Measurements from ENCODE around the gene C16orf74.

C16orf74 gene

GRCh38 chr16:85730186-85730465, 20.8 kb downstream of the C16orf74 start:
- no peak overlapping the region for H3K27ac ChIP-seq (ENCODE audit: low read depth, low read length)
- H3K4me1 ChIP-seq (ENCODE audit: control insufficient read depth, insufficient read depth, low read length, unreplicated experiment): no peaks in the 10 kb centered on the region
- peaks cover 5% of the 10 kb centered on the region; the same call in 1 of the 2 replicates for H3K36me3 ChIP-seq (ENCODE audit: insufficient read depth, low read length)
- H3K27me3 ChIP-seq (ENCODE audit: insufficient read depth, low read length): no peaks in the 10 kb centered on the region
- H2AFZ ChIP-seq (ENCODE audit: low read length, unreplicated experiment): no peak overlapping the region
- peaks cover 6% of the 10 kb centered on the region for H3K79me2 ChIP-seq (ENCODE audit: control insufficient read depth, insufficient read depth, low read length, unreplicated experiment)
- no peak overlapping the region for H3K4me3 ChIP-seq (ENCODE audit: low read depth, low read length)

GRCh38 chr16:85729452-85730185, 21.3 kb downstream of the C16orf74 start:
- Histone ChIP-seq H3K79me2 (ENCODE audit: control insufficient read depth, insufficient read depth, low read length, unreplicated experiment) (peaks cover 6% of the 10 kb centered on the region), H3K36me3 (ENCODE audit: insufficient read depth, low read length) (peaks cover 5% of the 10 kb centered on the region; the same call in 1 of the 2 replicates), H3K27ac (ENCODE audit: low read depth, low read length) (no peak overlapping the region), H3K27me3 (ENCODE audit: insufficient read depth, low read length) (no peaks in the 10 kb centered on the region), H3K4me3 (ENCODE audit: low read depth, low read length) (no peak overlapping the region), H2AFZ (ENCODE audit: low read length, unreplicated experiment) (no peak overlapping the region), H3K4me1 (ENCODE audit: control insufficient read depth, insufficient read depth, low read length, unreplicated experiment) (no peaks in the 10 kb centered on the region)

GRCh38 chr16:85728879-85729278, 22.0 kb downstream of the C16orf74 start:
- no peaks in the 10 kb centered on the region for H3K4me1 ChIP-seq (ENCODE audit: control insufficient read depth, insufficient read depth, low read length, unreplicated experiment)
- peaks cover 6% of the 10 kb centered on the region for H3K79me2 ChIP-seq (ENCODE audit: control insufficient read depth, insufficient read depth, low read length, unreplicated experiment)
- H2AFZ ChIP-seq (ENCODE audit: low read length, unreplicated experiment): no peak overlapping the region
- H3K4me3 ChIP-seq (ENCODE audit: low read depth, low read length): no peak overlapping the region
- peaks cover 5% of the 10 kb centered on the region; the same call in 1 of the 2 replicates for H3K36me3 ChIP-seq (ENCODE audit: insufficient read depth, low read length)
- H3K27ac ChIP-seq (ENCODE audit: low read depth, low read length): no peak overlapping the region
- no peaks in the 10 kb centered on the region for H3K27me3 ChIP-seq (ENCODE audit: insufficient read depth, low read length)

- Histone ChIP-seq H3K4me3 (ENCODE audit: low read depth, low read length) (no peak overlapping the region), H3K4me1 (ENCODE audit: control insufficient read depth, insufficient read depth, low read length, unreplicated experiment) (peaks cover 4% of the 10 kb centered on the region), H3K36me3 (ENCODE audit: insufficient read depth, low read length) (peaks cover 5% of the 10 kb centered on the region; the same call in 1 of the 2 replicates)
These were observed 26.0 kb downstream of the C16orf74 start for GRCh38 chr16:85724936-85725335.

GRCh38 chr16:85724126-85724879, 26.6 kb downstream of the C16orf74 start:
- Histone ChIP-seq H3K4me1 (ENCODE audit: control insufficient read depth, insufficient read depth, low read length, unreplicated experiment) (peaks cover 4% of the 10 kb centered on the region), H3K4me3 (ENCODE audit: low read depth, low read length) (no peak overlapping the region), H2AFZ (ENCODE audit: low read length, unreplicated experiment) (no peak overlapping the region), H3K36me3 (ENCODE audit: insufficient read depth, low read length) (peaks cover 5% of the 10 kb centered on the region; the same call in 1 of the 2 replicates), H3K79me2 (ENCODE audit: control insufficient read depth, insufficient read depth, low read length, unreplicated experiment) (peaks cover 6% of the 10 kb centered on the region), H3K27ac (ENCODE audit: low read depth, low read length) (no peak overlapping the region), H3K27me3 (ENCODE audit: insufficient read depth, low read length) (no peaks in the 10 kb centered on the region)

More at GRCh38 chr16:85724936-85725335, 26.0 kb downstream of the C16orf74 start:
- Histone ChIP-seq H2AFZ (ENCODE audit: low read length, unreplicated experiment) (no peak overlapping the region), H3K27ac (ENCODE audit: low read depth, low read length) (no peak overlapping the region), H3K27me3 (ENCODE audit: insufficient read depth, low read length) (no peaks in the 10 kb centered on the region), H3K79me2 (ENCODE audit: control insufficient read depth, insufficient read depth, low read length, unreplicated experiment) (peaks cover 6% of the 10 kb centered on the region)

GRCh38 chr16:85722128-85722893, 28.6 kb downstream of the C16orf74 start:
- H2AFZ ChIP-seq (ENCODE audit: low read length, unreplicated experiment): no peak overlapping the region
- no peak overlapping the region for H3K27ac ChIP-seq (ENCODE audit: low read depth, low read length)
- H3K36me3 ChIP-seq (ENCODE audit: insufficient read depth, low read length): peaks cover 5% of the 10 kb centered on the region; the same call in 1 of the 2 replicates
- H3K27me3 ChIP-seq (ENCODE audit: insufficient read depth, low read length): no peaks in the 10 kb centered on the region
- peaks cover 4% of the 10 kb centered on the region for H3K4me1 ChIP-seq (ENCODE audit: control insufficient read depth, insufficient read depth, low read length, unreplicated experiment)
- H3K79me2 ChIP-seq (ENCODE audit: control insufficient read depth, insufficient read depth, low read length, unreplicated experiment): no peaks in the 10 kb centered on the region
- no peak overlapping the region for H3K4me3 ChIP-seq (ENCODE audit: low read depth, low read length)

GRCh38 chr16:85720302-85720637, 30.6 kb downstream of the C16orf74 start:
- Histone ChIP-seq H2AFZ (ENCODE audit: low read length, unreplicated experiment) (no peak overlapping the region), H3K36me3 (ENCODE audit: insufficient read depth, low read length) (no peaks in the 10 kb centered on the region), H3K79me2 (ENCODE audit: control insufficient read depth, insufficient read depth, low read length, unreplicated experiment) (no peaks in the 10 kb centered on the region), H3K4me3 (ENCODE audit: low read depth, low read length) (no peak overlapping the region), H3K4me1 (ENCODE audit: control insufficient read depth, insufficient read depth, low read length, unreplicated experiment) (peaks cover 4% of the 10 kb centered on the region), H3K27ac (ENCODE audit: low read depth, low read length) (no peak overlapping the region), H3K27me3 (ENCODE audit: insufficient read depth, low read length) (no peaks in the 10 kb centered on the region)

GRCh38 chr16:85719605-85720301, 31.1 kb downstream of the C16orf74 start:
- no peak overlapping the region for H3K4me3 ChIP-seq (ENCODE audit: low read depth, low read length)
- no peaks in the 10 kb centered on the region for H3K79me2 ChIP-seq (ENCODE audit: control insufficient read depth, insufficient read depth, low read length, unreplicated experiment)
- no peak overlapping the region for H3K27ac ChIP-seq (ENCODE audit: low read depth, low read length)
- peaks cover 4% of the 10 kb centered on the region for H3K4me1 ChIP-seq (ENCODE audit: control insufficient read depth, insufficient read depth, low read length, unreplicated experiment)
- no peaks in the 10 kb centered on the region for H3K27me3 ChIP-seq (ENCODE audit: insufficient read depth, low read length)
- no peaks in the 10 kb centered on the region for H3K36me3 ChIP-seq (ENCODE audit: insufficient read depth, low read length)
- no peak overlapping the region for H2AFZ ChIP-seq (ENCODE audit: low read length, unreplicated experiment)

- Histone ChIP-seq H3K4me1 (ENCODE audit: control insufficient read depth, insufficient read depth, low read length, unreplicated experiment) (peaks cover 4% of the 10 kb centered on the region), H3K27ac (ENCODE audit: low read depth, low read length) (no peak overlapping the region), H3K27me3 (ENCODE audit: insufficient read depth, low read length) (no peaks in the 10 kb centered on the region), H3K79me2 (ENCODE audit: control insufficient read depth, insufficient read depth, low read length, unreplicated experiment) (no peaks in the 10 kb centered on the region), H3K4me3 (ENCODE audit: low read depth, low read length) (no peak overlapping the region), H2AFZ (ENCODE audit: low read length, unreplicated experiment) (no peak overlapping the region), H3K36me3 (ENCODE audit: insufficient read depth, low read length) (no peaks in the 10 kb centered on the region)
These were observed 32.2 kb downstream of the C16orf74 start for GRCh38 chr16:85718682-85719081.

GRCh38 chr16:85718153-85718477, 32.8 kb downstream of the C16orf74 start:
- no peaks in the 10 kb centered on the region for H3K36me3 ChIP-seq (ENCODE audit: insufficient read depth, low read length)
- H2AFZ ChIP-seq (ENCODE audit: low read length, unreplicated experiment): no peak overlapping the region
- no peak overlapping the region for H3K27ac ChIP-seq (ENCODE audit: low read depth, low read length)
- no peak overlapping the region for H3K4me3 ChIP-seq (ENCODE audit: low read depth, low read length)
- no peaks in the 10 kb centered on the region for H3K79me2 ChIP-seq (ENCODE audit: control insufficient read depth, insufficient read depth, low read length, unreplicated experiment)
- peaks cover 4% of the 10 kb centered on the region for H3K4me1 ChIP-seq (ENCODE audit: control insufficient read depth, insufficient read depth, low read length, unreplicated experiment)
- no peaks in the 10 kb centered on the region for H3K27me3 ChIP-seq (ENCODE audit: insufficient read depth, low read length)

All from ACC112 (cell line).